GM23338 (cell line): ENCODE data around the gene GRID2. TPM values are rescaled to one million over a fixed set of nuclear protein-coding genes. Genes with fewer than 3 reads are reported as not detected.
A peak's percentile ranks its signal among the peaks of the same experiment; 100 is the strongest.

Experiments
- ATAC-seq: fragments of 200-7000 bp; cut with Tn5 transposase; 3 replicates; pipeline ENCODE4 v1.9.1; 2020
- DNase-seq: peaks from one replicate; pipeline ENCODE4 v3.0.0-alpha.2; 2015; ENCODE audit warnings: low spot score
- H2AFZ ChIP-seq: fragments of 200-600 bp; sonication (generic); 2 replicates; pipeline ENCODE4 v1.8.0; 2016; ENCODE audit warnings: antibody characterized with exemption, mild to moderate bottlenecking, moderate library complexity
- H3F3A ChIP-seq: fragments of 200-600 bp; sonication (generic); replicated peaks from 2 replicates; pipeline ENCODE4 v1.8.0; 2017; ENCODE audit warnings: antibody characterized with exemption, mixed run types, low read depth
- H3K27ac ChIP-seq: fragments of 200-600 bp; sonication (generic); 2 replicates; pipeline ENCODE4 v1.6.1; 2016; ENCODE audit warnings: low read depth
- H3K27me3 ChIP-seq: fragments of 200-600 bp; sonication (generic); 2 replicates; pipeline ENCODE4 v1.8.0; 2016; ENCODE audit warnings: mild to moderate bottlenecking, mixed run types, moderate library complexity; ENCODE audit not compliant: insufficient read depth
- H3K36me3 ChIP-seq: fragments of 200-600 bp; sonication (generic); 2 replicates; pipeline ENCODE4 v1.8.0; 2016; ENCODE audit warnings: mild to moderate bottlenecking; ENCODE audit not compliant: insufficient read depth
- H3K4me1 ChIP-seq: fragments of 200-600 bp; sonication (generic); 2 replicates; pipeline ENCODE4 v1.8.0; 2016; ENCODE audit warnings: mild to moderate bottlenecking, moderate library complexity; ENCODE audit not compliant: insufficient read depth
- H3K4me2 ChIP-seq: fragments of 200-600 bp; sonication (generic); 2 replicates; pipeline ENCODE4 v1.7.1; 2017; ENCODE audit warnings: mixed run types
- H3K4me3 ChIP-seq: fragments of 200-600 bp; sonication (generic); 2 replicates; pipeline ENCODE4 v1.6.1; 2016; ENCODE audit warnings: mixed run types
- H3K79me2 ChIP-seq: fragments of 200-600 bp; sonication (generic); replicated peaks from 2 replicates; pipeline ENCODE4 v1.8.0; 2017; ENCODE audit warnings: mild to moderate bottlenecking; ENCODE audit not compliant: insufficient read depth
- H3K9me2 ChIP-seq: fragments of 200-600 bp; sonication (generic); 2 replicates; pipeline ENCODE4 v1.8.0; 2017; ENCODE audit not compliant: insufficient read depth
- H4K20me1 ChIP-seq: fragments of 200-600 bp; sonication (generic); replicated peaks from 2 replicates; pipeline ENCODE4 v1.8.0; 2017; ENCODE audit warnings: mild to moderate bottlenecking; ENCODE audit not compliant: insufficient read depth
- H3K27ac Mint-ChIP-seq: 2 replicates; pipeline ENCODE4 v1.8.0; 2020; ENCODE audit warnings: inconsistent platforms, mild to moderate bottlenecking, moderate library complexity, mixed read lengths
- H3K27me3 Mint-ChIP-seq: 3 replicates; pipeline ENCODE4 v1.8.0; 2022; ENCODE audit warnings: low read depth, mild to moderate bottlenecking, moderate library complexity, mixed read lengths, inconsistent platforms; ENCODE audit not compliant: insufficient read depth, poor library complexity
- H3K36me3 Mint-ChIP-seq: 3 replicates; pipeline ENCODE4 v1.8.0; 2021; ENCODE audit warnings: low read depth, mild to moderate bottlenecking, inconsistent platforms, moderate library complexity, mixed read lengths
- H3K4me1 Mint-ChIP-seq: 3 replicates; pipeline ENCODE4 v1.8.0; 2020; ENCODE audit warnings: mild to moderate bottlenecking, inconsistent platforms, mixed read lengths
- H3K4me3 Mint-ChIP-seq: 3 replicates; pipeline ENCODE4 v1.8.0; 2021; ENCODE audit warnings: moderate library complexity, mild to moderate bottlenecking, inconsistent platforms, mixed read lengths
- H3K9me3 Mint-ChIP-seq: 3 replicates; pipeline ENCODE4 v1.8.0; 2020; ENCODE audit warnings: moderate library complexity, mild to moderate bottlenecking, inconsistent platforms, mixed read lengths
- EZH2 ChIP-seq: fragments of 200-600 bp; sonication (generic); IDR thresholded peaks from one replicate; pipeline ENCODE4 v1.8.0; 2017; ENCODE audit warnings: antibody characterized with exemption, mild to moderate bottlenecking, low read depth; ENCODE audit not compliant: unreplicated experiment
- POLR2AphosphoS5 ChIP-seq: IDR thresholded peaks from 2 replicates; pipeline ENCODE4 v1.6.1; 2016; ENCODE audit warnings: antibody characterized with exemption, low read depth
- polyA plus RNA-seq: library from polyadenylated mRNA; unstranded; fragments of >200 nt; fragmentation: Nextera tagmentation; extraction: Ambion mirVana; gene quantifications from 2 replicates; pipeline ENCODE4 v1.2.1, GENCODE V29; 2016
- total RNA-seq: library from RNA; depleted of rRNA; stranded (reverse); fragments of >200 nt; shearing (Covaris generic); gene quantifications from 2 replicates; pipeline ENCODE4 v1.2.3, GENCODE V29; 2014
- TF ChIP-seq, protein P1 (sequence below): IDR thresholded peaks from 2 replicates; pipeline ENCODE4 v1.6.1; 2016; ENCODE audit warnings: antibody characterized with exemption
- TF ChIP-seq, protein P2 (sequence below): IDR thresholded peaks from one replicate; pipeline ENCODE4 v1.6.1; 2018; ENCODE audit warnings: antibody characterized with exemption; ENCODE audit not compliant: unreplicated experiment
- TF ChIP-seq, protein P3 (sequence below), 2 experiments: fragments of 200-600 bp in 1 of 2; sonication (generic) in 1 of 2; conservative IDR thresholded peaks; 2 replicates each; pipeline versions ENCODE4 v1.5.1 to v1.6.1; 2016 to 2017; ENCODE audit warnings: antibody characterized with exemption in 2 of 2, low read depth in 2 of 2, mild to moderate bottlenecking in 2 of 2, moderate library complexity in 1 of 2

The GRID2 gene
- total and polyA plus RNA-seq, 2 experiments from 2014 or later, result 19.9 to 65.4 TPM

DNA sequence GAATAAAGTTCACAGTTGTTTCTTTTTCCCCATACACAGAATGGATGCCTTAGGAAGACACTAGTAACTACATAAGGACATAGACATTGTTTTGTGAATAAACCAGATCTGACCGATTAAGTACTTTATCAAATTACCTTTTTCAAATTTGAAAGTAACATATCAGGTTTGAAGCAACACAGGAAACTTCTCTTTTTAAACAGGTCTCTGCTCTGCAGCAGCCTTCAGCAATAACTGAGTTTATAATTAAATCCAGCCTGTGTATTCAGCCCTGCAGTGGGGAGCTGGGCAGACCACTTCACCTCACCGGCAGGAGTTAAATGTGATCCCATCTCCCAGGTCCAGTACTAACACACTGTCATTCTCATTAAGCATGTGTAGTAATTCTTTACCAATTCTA lies 1456.5 kb downstream of the GRID2 start:
- TF ChIP-seq EZH2, result no peak
- peaks cover 20% of the 10 kb centered on the region for H3K4me1 Mint-ChIP-seq
- Histone ChIP-seq H4K20me1 (no peaks in the 10 kb centered on the region), H3F3A (no peaks in the 10 kb centered on the region), H3K36me3 (peaks cover 3% of the 10 kb centered on the region; the same call in 1 of the 2 replicates), H3K9me2 (no peaks in the 10 kb centered on the region), H2AFZ (no peak overlapping the region), H3K27ac (no peak overlapping the region), H3K79me2 (no peaks in the 10 kb centered on the region), H3K4me2 (no peak overlapping the region), H3K27me3 (no peaks in the 10 kb centered on the region), H3K4me3 (no peak overlapping the region), H3K4me1 (peaks cover 12% of the 10 kb centered on the region)
- ATAC-seq (no peak), DNase-seq (no peak)
- H3K27ac Mint-ChIP-seq, result no peak overlapping the region
- no peak overlapping the region for H3K4me3 Mint-ChIP-seq
- no peaks in the 10 kb centered on the region for H3K9me3 Mint-ChIP-seq
- no peaks in the 10 kb centered on the region for H3K36me3 Mint-ChIP-seq
- H3K27me3 Mint-ChIP-seq, result no peaks in the 10 kb centered on the region

DNA sequence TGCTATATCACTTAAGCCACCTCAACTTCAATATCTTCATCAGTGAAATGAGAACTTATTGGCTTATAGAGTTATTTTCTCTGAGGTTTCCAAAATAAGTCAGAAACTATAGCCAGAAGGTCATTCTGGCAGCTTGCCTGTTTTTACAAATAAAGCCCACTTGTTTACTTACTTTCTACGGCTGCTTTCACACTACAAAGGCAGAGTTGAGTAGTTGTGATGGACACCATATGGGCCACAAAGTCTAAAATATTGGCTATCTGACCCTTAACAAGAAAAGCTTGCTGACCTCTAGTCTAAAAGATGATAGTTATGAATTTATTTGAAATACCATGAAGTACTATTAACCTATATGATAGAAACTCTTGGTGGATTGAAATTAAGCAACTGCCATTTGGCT lies 1457.5 kb downstream of the GRID2 start:
- TF ChIP-seq POLR2AphosphoS5, result no peak
- TF ChIP-seq, protein P1, sequence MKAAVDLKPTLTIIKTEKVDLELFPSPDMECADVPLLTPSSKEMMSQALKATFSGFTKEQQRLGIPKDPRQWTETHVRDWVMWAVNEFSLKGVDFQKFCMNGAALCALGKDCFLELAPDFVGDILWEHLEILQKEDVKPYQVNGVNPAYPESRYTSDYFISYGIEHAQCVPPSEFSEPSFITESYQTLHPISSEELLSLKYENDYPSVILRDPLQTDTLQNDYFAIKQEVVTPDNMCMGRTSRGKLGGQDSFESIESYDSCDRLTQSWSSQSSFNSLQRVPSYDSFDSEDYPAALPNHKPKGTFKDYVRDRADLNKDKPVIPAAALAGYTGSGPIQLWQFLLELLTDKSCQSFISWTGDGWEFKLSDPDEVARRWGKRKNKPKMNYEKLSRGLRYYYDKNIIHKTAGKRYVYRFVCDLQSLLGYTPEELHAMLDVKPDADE, result no peak
- Mint-ChIP-seq H3K4me1 (peaks cover 20% of the 10 kb centered on the region), H3K4me3 (no peak overlapping the region), H3K36me3 (no peaks in the 10 kb centered on the region), H3K27me3 (no peaks in the 10 kb centered on the region), H3K9me3 (no peaks in the 10 kb centered on the region), H3K27ac (no peak overlapping the region)
- Histone ChIP-seq H3K4me2 (no peak overlapping the region), H2AFZ (no peak overlapping the region), H3K27me3 (no peaks in the 10 kb centered on the region), H3K79me2 (no peaks in the 10 kb centered on the region), H3K4me1 (peaks cover 12% of the 10 kb centered on the region), H3K36me3 (peaks cover 3% of the 10 kb centered on the region; the same call in 1 of the 2 replicates), H3K9me2 (no peaks in the 10 kb centered on the region), H3F3A (no peaks in the 10 kb centered on the region), H3K4me3 (no peak overlapping the region), H4K20me1 (no peaks in the 10 kb centered on the region), H3K27ac (no peak overlapping the region)
- DNase-seq (no peak), ATAC-seq (no peak)

DNA sequence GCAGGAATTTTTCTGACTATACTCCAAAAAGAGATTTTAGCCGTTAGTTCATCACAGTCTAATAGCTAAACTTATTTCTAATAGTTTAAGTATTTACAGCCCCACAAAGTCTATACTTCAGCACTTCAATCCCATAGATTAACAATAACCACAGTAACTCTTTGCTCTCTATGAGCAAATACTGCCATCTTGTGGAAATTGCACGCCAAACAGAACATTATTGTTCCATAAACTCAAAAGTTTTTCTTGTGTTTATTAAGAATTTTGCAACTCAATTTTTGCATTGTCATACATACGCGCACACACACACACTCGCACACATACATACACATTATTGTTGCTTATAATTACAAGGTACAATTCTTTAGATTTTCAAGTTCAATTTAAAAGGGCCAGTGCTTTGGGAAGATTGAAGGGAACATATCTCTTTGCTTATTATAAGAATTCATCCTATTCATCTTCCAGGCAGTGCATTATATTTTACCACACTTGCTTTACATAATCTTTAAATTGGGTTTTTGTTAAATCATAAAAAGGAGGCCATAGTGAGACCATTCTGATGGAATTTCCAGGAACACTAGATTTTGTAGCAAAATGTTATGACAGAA lies 1461.0 kb downstream of the GRID2 start:
- Histone ChIP-seq H3F3A (no peaks in the 10 kb centered on the region), H3K27me3 (no peaks in the 10 kb centered on the region), H4K20me1 (no peaks in the 10 kb centered on the region), H3K4me3 (no peak overlapping the region), H3K36me3 (no peaks in the 10 kb centered on the region), H2AFZ (no peak overlapping the region), H3K79me2 (no peaks in the 10 kb centered on the region), H3K4me2 (no peak overlapping the region), H3K27ac (no peak overlapping the region), H3K9me2 (no peaks in the 10 kb centered on the region), H3K4me1 (peaks cover 12% of the 10 kb centered on the region)
- H3K27me3 Mint-ChIP-seq, result no peaks in the 10 kb centered on the region
- TF ChIP-seq, protein P2, sequence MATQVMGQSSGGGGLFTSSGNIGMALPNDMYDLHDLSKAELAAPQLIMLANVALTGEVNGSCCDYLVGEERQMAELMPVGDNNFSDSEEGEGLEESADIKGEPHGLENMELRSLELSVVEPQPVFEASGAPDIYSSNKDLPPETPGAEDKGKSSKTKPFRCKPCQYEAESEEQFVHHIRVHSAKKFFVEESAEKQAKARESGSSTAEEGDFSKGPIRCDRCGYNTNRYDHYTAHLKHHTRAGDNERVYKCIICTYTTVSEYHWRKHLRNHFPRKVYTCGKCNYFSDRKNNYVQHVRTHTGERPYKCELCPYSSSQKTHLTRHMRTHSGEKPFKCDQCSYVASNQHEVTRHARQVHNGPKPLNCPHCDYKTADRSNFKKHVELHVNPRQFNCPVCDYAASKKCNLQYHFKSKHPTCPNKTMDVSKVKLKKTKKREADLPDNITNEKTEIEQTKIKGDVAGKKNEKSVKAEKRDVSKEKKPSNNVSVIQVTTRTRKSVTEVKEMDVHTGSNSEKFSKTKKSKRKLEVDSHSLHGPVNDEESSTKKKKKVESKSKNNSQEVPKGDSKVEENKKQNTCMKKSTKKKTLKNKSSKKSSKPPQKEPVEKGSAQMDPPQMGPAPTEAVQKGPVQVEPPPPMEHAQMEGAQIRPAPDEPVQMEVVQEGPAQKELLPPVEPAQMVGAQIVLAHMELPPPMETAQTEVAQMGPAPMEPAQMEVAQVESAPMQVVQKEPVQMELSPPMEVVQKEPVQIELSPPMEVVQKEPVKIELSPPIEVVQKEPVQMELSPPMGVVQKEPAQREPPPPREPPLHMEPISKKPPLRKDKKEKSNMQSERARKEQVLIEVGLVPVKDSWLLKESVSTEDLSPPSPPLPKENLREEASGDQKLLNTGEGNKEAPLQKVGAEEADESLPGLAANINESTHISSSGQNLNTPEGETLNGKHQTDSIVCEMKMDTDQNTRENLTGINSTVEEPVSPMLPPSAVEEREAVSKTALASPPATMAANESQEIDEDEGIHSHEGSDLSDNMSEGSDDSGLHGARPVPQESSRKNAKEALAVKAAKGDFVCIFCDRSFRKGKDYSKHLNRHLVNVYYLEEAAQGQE, result no peak
- TF ChIP-seq, protein P3, sequence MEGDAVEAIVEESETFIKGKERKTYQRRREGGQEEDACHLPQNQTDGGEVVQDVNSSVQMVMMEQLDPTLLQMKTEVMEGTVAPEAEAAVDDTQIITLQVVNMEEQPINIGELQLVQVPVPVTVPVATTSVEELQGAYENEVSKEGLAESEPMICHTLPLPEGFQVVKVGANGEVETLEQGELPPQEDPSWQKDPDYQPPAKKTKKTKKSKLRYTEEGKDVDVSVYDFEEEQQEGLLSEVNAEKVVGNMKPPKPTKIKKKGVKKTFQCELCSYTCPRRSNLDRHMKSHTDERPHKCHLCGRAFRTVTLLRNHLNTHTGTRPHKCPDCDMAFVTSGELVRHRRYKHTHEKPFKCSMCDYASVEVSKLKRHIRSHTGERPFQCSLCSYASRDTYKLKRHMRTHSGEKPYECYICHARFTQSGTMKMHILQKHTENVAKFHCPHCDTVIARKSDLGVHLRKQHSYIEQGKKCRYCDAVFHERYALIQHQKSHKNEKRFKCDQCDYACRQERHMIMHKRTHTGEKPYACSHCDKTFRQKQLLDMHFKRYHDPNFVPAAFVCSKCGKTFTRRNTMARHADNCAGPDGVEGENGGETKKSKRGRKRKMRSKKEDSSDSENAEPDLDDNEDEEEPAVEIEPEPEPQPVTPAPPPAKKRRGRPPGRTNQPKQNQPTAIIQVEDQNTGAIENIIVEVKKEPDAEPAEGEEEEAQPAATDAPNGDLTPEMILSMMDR (conservative IDR thresholded peaks at IDR 0.05; ENCODE audit: low read depth in 2 of 2), result peak; percentile 76 to 94
- H3K27ac Mint-ChIP-seq, result no peak overlapping the region
- H3K36me3 Mint-ChIP-seq, result no peaks in the 10 kb centered on the region; the same call in 2 of the 3 replicates
- ATAC-seq, result peak; percentile 64
- H3K9me3 Mint-ChIP-seq, result no peaks in the 10 kb centered on the region
- DNase-seq, result peak; percentile 66
- H3K4me3 Mint-ChIP-seq, result no peak overlapping the region
- H3K4me1 Mint-ChIP-seq, result peaks cover 21% of the 10 kb centered on the region
